DOHH2 (cell line): Measurements from ENCODE around the gene CCP110.

Experiments used
- H3F3A ChIP-seq: fragments of 200-600 bp; sonication (generic), shearing (Covaris generic); 2 replicates; pipeline ENCODE4 v1.6.0; 2016; ENCODE audit warnings: antibody characterized with exemption, mild to moderate bottlenecking; ENCODE audit not compliant: control insufficient read depth, insufficient read depth
- H3K27ac ChIP-seq: fragments of 200-600 bp; sonication (generic); 2 replicates; pipeline ENCODE4 v1.5.1; 2014; ENCODE audit warnings: low read depth, mild to moderate bottlenecking, low read length, moderate library complexity
- H3K27me3 ChIP-seq: fragments of 200-600 bp; sonication (generic); 2 replicates; pipeline ENCODE4 v1.6.1; 2014; ENCODE audit warnings: mild to moderate bottlenecking, low read length, mixed read lengths; ENCODE audit not compliant: control insufficient read depth
- H3K36me3 ChIP-seq: fragments of 200-600 bp; sonication (generic); 2 replicates; pipeline ENCODE4 v1.6.1; 2014; ENCODE audit warnings: mild to moderate bottlenecking, low read length, moderate library complexity, mixed read lengths; ENCODE audit not compliant: control insufficient read depth
- H3K4me1 ChIP-seq: fragments of 200-600 bp; sonication (generic); 2 replicates; pipeline ENCODE4 v1.6.1; 2014; ENCODE audit warnings: mild to moderate bottlenecking, low read length, mixed read lengths; ENCODE audit not compliant: control insufficient read depth
- H3K4me2 ChIP-seq: fragments of 200-600 bp; sonication (generic); 2 replicates; pipeline ENCODE4 v1.6.0; 2014; ENCODE audit warnings: mild to moderate bottlenecking, low read length, moderate library complexity
- H3K4me3 ChIP-seq: fragments of 200-600 bp; sonication (generic); 2 replicates; pipeline ENCODE4 v1.5.1; 2014; ENCODE audit warnings: mild to moderate bottlenecking, low read length, mixed read lengths
- H3K79me2 ChIP-seq: fragments of 200-600 bp; sonication (generic); 2 replicates; pipeline ENCODE4 v1.6.1; 2014; ENCODE audit warnings: mild to moderate bottlenecking, low read length, mixed read lengths; ENCODE audit not compliant: control insufficient read depth
- H3K9me2 ChIP-seq: fragments of 200-600 bp; sonication (generic); replicated peaks from 2 replicates; pipeline ENCODE4 v1.6.1; 2014; ENCODE audit warnings: mild to moderate bottlenecking, low read length, mixed read lengths; ENCODE audit not compliant: control insufficient read depth
- H3K9me3 ChIP-seq: fragments of 200-600 bp; sonication (generic); 2 replicates; pipeline ENCODE4 v1.6.1; 2014; ENCODE audit warnings: antibody characterized with exemption, low read length, mixed read lengths; ENCODE audit not compliant: control insufficient read depth, insufficient read depth
- H4K20me1 ChIP-seq: fragments of 200-600 bp; sonication (generic); 2 replicates; pipeline ENCODE4 v1.6.0; 2014; ENCODE audit warnings: low read depth, mild to moderate bottlenecking, antibody characterized with exemption, low read length, moderate library complexity; ENCODE audit not compliant: control insufficient read depth, insufficient read depth
- EZH2phosphoT487 ChIP-seq: fragments of 200-600 bp; sonication (generic); IDR thresholded peaks from 2 replicates; pipeline ENCODE4 v1.6.1; 2017; ENCODE audit warnings: borderline replicate concordance, mild to moderate bottlenecking, antibody characterized with exemption, low read length, moderate library complexity, mixed read lengths
- TF ChIP-seq, protein P1 (sequence below): fragments of 200-600 bp; sonication (generic); IDR thresholded peaks from one replicate; pipeline ENCODE4 v1.5.1; 2014; ENCODE audit warnings: antibody characterized with exemption, mild to moderate bottlenecking, low read depth, low read length; ENCODE audit not compliant: poor library complexity, severe bottlenecking

CCP110 gene

GRCh38 chr16:19503461-19504075 is 20.2 kb upstream of the CCP110 start:
- no peaks in the 10 kb centered on the region for H3K27me3 ChIP-seq
- TF ChIP-seq, protein P1, sequence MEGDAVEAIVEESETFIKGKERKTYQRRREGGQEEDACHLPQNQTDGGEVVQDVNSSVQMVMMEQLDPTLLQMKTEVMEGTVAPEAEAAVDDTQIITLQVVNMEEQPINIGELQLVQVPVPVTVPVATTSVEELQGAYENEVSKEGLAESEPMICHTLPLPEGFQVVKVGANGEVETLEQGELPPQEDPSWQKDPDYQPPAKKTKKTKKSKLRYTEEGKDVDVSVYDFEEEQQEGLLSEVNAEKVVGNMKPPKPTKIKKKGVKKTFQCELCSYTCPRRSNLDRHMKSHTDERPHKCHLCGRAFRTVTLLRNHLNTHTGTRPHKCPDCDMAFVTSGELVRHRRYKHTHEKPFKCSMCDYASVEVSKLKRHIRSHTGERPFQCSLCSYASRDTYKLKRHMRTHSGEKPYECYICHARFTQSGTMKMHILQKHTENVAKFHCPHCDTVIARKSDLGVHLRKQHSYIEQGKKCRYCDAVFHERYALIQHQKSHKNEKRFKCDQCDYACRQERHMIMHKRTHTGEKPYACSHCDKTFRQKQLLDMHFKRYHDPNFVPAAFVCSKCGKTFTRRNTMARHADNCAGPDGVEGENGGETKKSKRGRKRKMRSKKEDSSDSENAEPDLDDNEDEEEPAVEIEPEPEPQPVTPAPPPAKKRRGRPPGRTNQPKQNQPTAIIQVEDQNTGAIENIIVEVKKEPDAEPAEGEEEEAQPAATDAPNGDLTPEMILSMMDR, result no peak
- TF ChIP-seq EZH2phosphoT487, result no peak
- no peaks in the 10 kb centered on the region for H3K9me2 ChIP-seq
- no peaks in the 10 kb centered on the region for H3K79me2 ChIP-seq
- no peaks in the 10 kb centered on the region for H3K4me1 ChIP-seq
- H3F3A ChIP-seq, result no peaks in the 10 kb centered on the region
- no peak overlapping the region for H3K4me3 ChIP-seq
- peaks cover 71% of the 10 kb centered on the region for H3K36me3 ChIP-seq
- no peak overlapping the region for H3K27ac ChIP-seq
- H3K9me3 ChIP-seq, result no peaks in the 10 kb centered on the region
- no peak overlapping the region for H3K4me2 ChIP-seq
- H4K20me1 ChIP-seq, result no peaks in the 10 kb centered on the region

GRCh38 chr16:19505600-19506303 is 18.0 kb upstream of the CCP110 start:
- Histone ChIP-seq H3K79me2 (no peaks in the 10 kb centered on the region), H3K27ac (no peak overlapping the region), H3F3A (no peaks in the 10 kb centered on the region), H3K9me3 (no peaks in the 10 kb centered on the region), H4K20me1 (no peaks in the 10 kb centered on the region), H3K36me3 (peaks cover 75% of the 10 kb centered on the region), H3K4me2 (no peak overlapping the region), H3K4me1 (no peaks in the 10 kb centered on the region), H3K27me3 (no peaks in the 10 kb centered on the region), H3K9me2 (no peaks in the 10 kb centered on the region), H3K4me3 (no peak overlapping the region)
- TF ChIP-seq, protein P1, result no peak
- no peak for TF ChIP-seq EZH2phosphoT487

DNA sequence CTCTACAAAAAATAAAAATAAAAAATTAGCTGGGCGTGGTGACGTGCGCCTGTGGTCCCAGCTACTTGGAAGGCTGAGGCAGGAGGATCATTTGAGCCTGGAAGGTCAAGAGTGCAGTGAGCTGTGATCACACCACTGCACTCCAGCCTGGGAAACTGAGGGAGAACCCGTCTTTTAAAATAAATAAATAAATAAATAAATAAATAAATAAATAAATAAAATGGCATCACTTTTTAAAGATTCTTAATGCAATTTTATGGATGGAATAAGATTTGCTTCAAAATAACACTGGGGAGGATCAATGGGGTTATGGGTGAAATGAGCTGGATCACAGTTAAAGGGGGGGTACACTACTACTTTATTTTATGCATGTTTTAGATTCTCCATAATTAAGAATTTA is 16.8 kb upstream of the CCP110 start:
- Histone ChIP-seq H3K4me2 (no peak overlapping the region), H3F3A (no peaks in the 10 kb centered on the region), H3K4me1 (peaks cover 8% of the 10 kb centered on the region; the same call in 1 of the 2 replicates), H3K9me2 (no peaks in the 10 kb centered on the region), H3K36me3 (peaks cover 73% of the 10 kb centered on the region), H4K20me1 (no peaks in the 10 kb centered on the region), H3K79me2 (no peaks in the 10 kb centered on the region), H3K27me3 (no peaks in the 10 kb centered on the region), H3K27ac (no peak overlapping the region), H3K4me3 (no peak overlapping the region), H3K9me3 (no peaks in the 10 kb centered on the region)
- no peak for TF ChIP-seq EZH2phosphoT487
- TF ChIP-seq, protein P1, result no peak
